ENCODE results near the gene HOXA11. TPM values are rescaled to one million over a fixed set of nuclear protein-coding genes. Genes with fewer than 3 reads are reported as not detected.

The HOXA11 gene
- polyA plus RNA-seq, 4 donors, result 35.0 to 41.3 (median 39.7) TPM

DNA sequence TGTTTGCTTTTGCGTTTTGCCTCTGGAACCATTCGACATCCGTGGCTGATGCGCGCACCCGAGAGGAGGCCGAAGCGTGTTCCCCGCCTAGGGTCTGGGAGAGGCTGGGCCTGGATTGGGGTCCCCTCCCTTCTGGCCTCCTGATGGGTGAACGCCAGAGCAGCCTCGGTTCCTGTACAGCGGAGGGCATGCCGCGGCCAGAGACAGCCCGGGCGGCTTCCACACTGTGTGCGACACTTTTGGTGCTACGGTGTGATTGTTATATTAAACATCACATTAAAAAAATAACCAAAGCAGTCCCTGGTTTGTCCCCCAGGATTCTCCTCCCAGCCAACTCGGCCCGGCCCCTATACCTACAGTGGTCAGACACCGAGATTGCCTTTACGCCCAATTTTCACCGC is 24.9 kb downstream of the HOXA11 start:
- DNase-seq (ENCODE audit: low read depth in 4 of 4, low spot score in 3 of 4), result no peak

DNA sequence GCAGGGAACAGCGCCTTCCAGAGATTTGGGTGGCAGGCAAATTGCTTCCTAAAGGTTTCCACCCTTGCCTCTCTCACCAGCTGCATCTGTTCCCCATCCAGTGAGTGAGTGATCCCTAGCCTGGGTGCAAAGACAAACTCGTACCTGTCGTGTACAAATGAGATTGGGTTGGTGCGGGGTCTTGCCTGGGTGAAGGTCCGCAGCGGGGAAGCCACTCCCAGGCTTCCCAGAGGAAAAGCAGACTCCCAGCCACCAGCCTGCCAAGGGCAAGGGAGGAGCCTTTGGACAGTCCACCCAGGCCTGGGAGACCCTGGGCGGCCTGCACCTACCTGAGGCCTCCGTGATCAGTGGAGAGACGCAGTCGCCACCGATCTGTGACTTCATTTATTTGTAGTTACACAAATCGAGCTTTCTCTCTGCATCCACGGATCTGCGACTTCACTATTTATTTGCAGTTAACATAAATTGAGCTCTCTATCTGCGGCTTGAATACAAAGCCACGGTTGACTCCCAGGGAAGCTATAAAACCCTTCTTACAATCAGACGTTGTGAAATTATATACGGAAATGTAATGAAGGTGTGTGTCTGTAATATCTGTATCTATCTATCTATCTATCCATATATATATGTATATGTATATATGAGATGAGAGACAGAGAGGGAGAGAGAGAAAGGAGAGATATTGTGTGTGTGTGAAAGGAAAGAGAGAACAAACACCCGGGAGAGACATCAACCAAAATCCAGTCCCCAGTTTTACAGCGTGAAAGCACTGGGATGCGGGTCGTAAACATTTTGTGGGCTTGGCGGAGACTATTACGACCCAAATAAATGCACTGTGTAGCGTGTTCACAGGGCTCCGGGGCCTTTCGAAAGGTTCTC is 25.5 kb downstream of the HOXA11 start:
- DNase-seq (ENCODE audit: low read depth in 4 of 4, low spot score in 3 of 4), result no peak

DNA sequence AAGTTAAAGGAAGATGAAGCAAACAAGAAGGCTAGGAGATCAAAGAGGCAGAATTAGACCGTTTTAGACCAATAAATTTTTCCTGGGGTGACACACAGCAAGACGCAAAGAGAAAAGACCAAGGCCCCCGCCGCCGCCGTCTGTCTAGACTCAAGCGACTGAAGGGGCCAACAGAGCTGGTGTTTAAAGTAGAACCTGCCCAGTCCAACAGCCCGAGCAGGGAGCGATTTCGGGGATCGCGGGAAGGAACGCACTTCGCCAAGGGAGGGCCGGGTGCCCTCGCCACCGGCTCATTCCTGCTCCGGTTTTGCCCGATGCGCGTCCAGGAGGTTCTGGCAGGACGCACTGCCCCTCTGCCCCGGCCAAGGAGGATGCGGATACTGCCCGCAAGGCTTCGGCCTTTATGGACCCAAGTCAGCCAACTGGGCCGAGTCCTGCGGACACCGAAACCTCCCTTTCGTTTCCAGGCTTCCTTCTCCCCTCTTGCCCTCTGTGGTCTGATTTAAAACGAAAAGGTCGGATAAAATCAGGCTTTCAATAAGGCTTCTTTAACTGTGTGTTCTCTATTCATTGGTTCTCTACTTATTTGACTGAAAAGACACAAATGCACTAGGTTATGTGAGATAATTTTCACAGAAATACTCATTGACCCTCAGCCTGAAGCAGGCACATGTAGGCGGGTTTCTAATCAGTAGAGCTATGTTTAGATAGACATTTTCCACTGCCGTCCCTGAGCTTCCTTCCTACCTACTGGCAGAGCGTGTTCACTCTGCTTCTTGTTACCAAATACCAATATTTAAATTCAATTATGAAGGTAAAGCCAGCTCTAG is 26.4 kb downstream of the HOXA11 start:
- DNase-seq (ENCODE audit: low read depth in 4 of 4, low spot score in 3 of 4), result no peak

DNA sequence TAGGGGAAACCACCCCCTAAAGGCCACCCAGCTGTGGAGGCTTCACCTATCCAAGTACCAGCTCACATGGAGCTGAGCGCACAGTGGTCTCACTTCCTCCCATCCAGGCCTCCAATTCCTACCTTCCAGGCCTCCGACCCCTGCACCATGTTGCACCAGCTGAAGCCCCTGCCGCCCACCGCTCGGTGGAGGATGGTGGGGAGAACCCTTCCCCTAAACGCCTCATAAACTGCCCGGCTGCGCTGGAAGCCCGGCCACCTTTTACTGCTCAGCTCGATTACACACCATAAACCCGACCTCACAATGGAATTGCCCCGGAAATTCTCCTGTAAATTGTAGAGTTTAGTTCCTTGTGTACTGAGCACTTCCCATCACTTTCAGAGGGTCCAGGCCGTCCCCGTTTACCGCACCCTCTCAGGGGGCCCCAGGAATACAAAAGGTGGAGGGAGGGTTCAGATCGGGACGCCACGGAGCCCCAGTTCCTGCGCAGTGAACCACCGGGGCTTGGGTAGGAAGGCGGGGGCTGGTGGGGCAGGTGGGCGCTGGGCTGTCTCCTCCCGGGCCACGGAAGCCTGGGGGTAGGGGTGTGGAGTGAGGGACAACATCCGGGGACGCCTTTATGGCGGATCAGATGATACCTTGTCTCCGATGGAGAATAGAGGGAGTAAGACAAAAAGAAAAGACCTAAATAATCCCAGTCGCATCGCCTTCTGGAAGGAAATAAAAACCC is 27.2 kb downstream of the HOXA11 start:
- DNase-seq (ENCODE audit: low read depth in 4 of 4, low spot score in 3 of 4), result no peak

DNA sequence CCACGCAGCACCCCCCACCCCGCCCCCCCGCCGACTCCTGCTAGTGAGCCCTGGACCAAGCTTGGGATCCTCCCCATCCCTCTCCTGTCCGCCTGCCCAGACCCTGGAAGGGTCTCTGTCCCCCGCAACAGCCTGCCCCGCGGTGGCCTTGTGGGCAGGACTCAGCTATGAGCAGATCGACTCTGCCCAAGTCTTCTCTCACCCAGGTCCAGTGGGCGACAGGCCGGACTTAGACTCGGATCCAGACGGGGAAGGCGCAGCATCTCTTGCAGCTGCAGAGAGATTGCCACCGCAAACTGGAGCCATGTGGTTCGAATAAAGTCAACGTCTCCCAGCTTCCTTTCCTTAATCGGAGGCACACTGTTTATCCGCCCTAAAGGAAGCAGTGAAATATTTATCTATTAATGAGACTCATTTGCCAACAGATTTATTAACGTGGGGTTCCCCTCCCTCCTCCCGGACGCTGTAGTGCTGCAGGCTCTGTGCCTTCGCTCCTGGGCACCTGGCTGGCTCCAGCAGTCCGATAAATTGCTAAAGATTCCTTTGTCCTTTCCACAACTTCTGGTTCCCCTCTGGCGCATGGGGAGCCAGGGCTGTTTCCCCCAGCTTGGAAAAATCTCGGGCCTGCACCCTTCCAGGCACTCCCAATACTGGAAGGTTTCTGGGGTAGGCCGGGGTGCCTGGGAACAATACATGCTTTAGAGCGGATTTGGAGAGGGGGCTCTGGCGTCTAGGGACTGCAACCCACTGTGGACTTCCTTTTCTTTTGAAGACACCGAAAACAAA is 27.9 kb downstream of the HOXA11 start:
- no peak for DNase-seq (ENCODE audit: low read depth in 4 of 4, low spot score in 3 of 4)

DNA sequence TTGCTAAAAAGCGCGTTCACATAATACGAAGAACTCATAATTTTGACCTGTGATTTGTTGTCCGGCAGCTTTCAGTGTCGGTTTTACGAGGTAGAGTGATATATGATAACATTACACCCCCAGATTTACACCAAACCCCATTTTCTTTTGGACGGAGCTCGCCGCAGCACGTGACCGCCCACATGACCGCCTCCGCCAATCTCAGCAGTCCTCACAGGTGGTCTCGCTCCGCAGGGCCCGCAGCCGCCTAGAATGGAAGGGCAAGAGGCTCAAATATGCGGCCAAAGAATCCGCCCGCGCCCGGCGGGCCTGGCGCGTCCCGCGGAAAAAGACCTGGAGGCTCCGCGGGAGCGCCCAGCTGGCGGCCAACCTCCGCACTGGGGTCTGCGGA is 28.5 kb downstream of the HOXA11 start, which contains the start of gene HOXA7:
Gene HOXA7, minus strand, starts transcription at position 168 of the 391 bp plus-strand sequence. Its CDS starts 130 bp downstream, at position 38.
- peak; percentile 85 to 91 (median 90) for DNase-seq (ENCODE audit: low read depth in 4 of 4, low spot score in 3 of 4)

DNA sequence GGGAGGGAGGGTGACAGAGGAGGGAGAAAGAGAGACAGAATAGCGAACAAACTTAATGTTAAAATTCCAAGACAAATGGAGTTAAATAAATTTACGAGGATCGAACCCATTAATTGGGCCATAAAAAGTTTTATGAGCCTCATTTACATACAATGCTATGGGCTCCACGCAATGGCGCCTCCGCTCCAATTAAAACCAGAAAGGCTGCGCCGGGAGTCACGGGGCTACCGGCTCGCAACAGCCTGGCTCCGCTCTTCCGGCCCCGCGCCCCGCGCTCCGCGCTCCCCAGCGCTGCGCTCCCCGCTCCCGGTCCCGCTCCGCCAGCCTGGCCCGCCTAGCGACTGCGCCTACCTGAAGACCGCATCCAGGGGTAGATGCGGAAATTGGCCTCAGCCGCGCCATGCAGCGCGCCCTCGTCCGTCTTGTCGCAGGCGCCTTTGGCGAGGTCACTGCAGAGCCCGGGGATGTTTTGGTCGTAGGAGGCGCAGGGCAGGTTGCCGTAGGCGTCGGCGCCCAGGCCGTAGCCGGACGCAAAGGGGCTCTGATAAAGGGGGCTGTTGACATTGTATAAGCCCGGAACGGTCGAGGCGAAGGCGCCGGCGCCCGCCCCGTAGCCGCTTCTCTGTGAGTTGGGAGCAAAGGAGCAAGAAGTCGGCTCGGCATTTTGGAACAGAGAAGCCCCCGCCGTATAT is 29.1 kb downstream of the HOXA11 start:
- DNase-seq (ENCODE audit: low read depth in 4 of 4, low spot score in 3 of 4), result no peak

DNA sequence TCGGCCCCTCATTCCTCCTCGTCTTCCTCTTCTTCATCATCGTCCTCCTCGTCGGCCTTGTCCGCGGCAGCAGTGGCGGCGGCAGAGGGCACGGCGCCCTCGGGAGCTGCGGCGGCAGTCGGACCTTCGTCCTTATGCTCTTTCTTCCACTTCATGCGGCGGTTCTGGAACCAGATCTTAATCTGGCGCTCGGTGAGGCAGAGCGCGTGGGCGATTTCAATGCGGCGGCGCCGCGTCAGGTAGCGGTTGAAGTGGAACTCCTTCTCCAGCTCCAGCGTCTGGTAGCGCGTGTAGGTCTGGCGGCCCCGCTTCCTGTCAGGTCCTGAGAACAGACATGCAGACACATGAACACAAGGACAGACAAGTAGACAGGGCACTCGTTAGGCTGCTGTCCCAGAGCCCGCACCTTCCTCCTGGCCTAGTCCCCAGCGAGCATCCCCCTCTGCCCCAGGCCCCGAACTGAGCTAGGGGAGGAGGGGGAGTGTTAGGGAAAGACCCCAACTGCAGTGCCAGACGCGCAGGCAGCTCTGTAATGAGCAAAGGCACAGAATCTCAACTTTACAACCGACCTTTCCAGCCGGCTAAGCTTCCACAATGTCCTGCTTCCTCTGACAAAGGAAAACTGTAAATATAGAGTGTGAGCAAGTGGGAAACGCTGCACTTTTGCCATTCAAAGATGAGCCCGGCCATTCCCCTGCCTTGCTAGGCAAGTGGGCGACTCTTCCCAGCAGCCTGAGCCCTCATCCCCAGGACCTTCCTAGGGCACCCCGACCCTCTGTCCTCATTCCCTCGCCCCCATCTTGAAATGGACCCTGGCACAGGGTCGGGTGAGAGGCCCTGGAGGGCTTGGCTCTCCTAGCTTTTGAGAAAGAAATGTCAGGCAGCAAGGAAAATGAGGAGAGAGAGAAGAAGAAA is 29.9 kb downstream of the HOXA11 start:
- DNase-seq (ENCODE audit: low read depth in 4 of 4, low spot score in 3 of 4), result no peak

DNA sequence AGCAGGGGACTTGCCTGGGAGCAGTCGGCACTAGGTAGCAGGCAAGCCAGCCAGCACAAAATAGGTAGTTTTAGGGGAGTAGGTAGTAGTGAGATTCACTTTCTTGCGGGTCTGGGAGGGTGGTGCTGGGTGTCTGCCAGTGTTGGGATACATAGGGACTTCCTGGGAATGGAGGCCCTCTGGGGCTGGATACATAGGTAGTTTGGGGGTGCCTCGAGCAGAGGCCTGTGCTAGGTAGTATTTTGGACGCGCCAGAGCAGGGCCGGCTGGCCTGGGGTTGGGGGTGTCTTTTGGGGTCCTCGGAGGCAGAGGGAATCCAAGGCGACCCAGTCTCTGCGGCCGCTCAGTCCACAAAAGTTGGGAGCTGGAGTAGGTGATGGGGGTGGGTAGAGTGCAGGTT is 30.7 kb downstream of the HOXA11 start:
- DNase-seq (ENCODE audit: low read depth in 4 of 4, low spot score in 3 of 4), result no peak

DNA sequence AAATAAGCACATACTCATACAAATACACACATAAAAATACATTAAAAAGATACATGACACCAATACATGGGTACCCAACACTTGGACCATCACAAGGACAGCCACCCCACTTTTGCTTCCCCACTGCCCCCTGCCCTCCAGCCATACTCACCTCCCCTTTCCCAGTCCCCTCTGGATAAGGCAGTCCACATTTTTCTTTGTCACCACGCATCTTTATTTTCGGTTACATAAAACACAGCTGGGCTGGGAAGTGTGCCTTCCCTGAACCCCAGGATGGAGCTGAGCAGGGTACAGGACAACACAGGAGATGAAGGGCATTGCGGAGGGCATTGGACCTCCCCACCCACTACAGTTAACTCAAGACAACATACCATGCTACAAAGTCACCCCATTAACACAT is 31.5 kb downstream of the HOXA11 start:
- no peak for DNase-seq (ENCODE audit: low read depth in 4 of 4, low spot score in 3 of 4)

DNA sequence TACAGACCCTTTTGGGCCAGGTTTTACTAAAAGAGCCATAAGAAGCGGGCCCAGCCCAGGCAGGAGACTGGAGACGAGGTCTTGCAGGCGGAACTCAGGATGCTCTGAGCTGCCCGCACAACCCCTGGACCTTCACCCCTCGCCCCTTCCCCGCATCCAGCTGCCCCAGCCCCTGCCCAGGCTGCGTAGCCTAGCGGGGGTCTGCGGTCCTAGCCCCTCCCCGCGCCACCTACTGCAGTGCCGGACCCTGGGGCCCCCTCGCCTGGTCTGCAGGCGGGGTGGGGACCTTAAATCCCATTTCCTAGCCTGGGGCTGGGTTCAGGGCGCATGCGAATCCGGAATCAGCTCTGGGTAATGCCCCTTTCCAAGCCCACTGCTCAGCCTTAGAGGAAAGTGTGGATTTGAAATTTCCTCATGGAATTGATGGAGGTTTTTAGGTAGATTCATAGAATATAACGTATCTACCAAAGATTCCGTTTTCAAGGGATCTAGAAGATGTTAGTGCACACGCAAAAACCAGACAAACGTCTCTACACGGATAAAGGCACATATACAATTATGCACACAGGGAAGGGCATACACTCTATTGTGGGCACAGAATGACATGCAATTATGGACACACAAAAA is 32.1 kb downstream of the HOXA11 start:
- DNase-seq (ENCODE audit: low read depth in 4 of 4, low spot score in 3 of 4), result no peak

DNA sequence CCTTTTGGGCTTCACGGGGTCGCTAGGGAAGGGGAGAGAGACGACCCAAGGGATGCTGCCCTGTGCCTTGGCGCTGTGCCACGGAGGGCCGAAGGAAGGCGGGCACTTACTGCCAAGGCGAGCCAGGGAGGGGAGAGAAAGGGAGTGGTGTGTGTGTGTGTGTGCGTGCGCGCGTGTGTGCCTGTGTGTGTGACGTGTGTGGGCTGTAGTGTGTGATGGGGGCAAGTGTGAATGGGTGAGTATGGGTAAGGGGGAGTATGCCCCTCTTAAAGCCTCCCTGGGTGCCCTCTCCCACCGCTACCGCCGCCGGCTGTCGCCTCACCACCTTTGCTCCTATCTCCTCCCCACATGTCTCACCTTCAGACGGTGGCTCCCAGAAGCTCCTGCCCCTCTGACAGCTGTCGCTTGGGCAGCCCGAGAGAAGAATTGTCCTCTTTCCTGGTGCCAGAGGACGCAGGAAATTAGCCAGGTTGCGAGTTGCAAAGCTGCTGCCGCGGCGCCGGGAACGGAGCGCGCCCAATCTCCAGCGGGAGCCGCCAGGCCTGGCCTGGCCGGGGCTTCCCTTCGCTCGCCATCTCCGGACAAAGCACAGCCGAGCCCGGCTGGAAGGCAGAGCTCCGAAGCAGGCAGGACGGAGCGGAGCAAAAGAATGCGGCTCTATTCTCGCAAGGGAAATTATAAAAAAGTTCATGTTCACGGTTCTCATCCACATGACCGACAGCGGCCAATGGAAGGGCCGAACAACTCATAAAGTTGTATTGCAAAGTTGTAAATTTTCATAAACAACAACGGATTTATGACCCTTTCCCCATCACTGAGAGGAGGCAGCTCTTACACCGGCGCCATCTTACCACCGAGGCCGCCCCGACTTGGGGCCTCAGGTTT is 32.9 kb downstream of the HOXA11 start, which contains the start of gene HOXA3:
Gene HOXA3, minus strand, starts transcription at position 653 of the 885 bp plus-strand sequence. CDS start 41,943 bp downstream, outside the sequence.
- peak in 3 of 4 donors; percentile 83 to 91 (median 88) for DNase-seq (ENCODE audit: low read depth in 4 of 4, low spot score in 3 of 4)

DNA sequence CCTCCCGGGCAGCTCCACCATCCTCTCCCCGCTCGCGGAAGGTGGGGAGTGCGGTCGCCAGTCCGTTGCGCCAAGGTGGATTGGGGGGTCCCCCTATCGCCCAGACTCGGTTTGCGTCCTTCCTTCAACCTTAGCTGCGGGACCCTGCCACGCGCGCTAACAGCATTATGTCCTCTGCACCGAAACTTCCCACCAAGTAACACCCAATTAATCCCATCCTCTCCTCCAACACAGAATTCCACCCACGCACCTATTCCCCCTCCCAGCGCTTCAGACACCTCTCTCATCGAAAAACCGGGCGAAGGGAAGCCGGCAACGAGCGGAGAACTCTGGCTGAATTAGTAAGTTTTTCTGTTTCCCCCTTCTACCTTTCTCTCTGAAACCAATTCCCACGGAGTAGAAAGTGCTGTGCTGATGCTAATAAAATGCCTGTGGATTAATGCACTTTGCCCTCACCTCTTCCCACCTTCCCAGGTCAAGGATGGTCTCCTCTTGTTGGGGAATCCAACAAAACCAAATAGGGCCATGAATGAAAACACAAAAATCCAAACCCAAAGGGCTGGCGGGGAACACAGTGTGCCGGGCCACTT is 33.6 kb downstream of the HOXA11 start:
- DNase-seq (ENCODE audit: low read depth in 4 of 4, low spot score in 3 of 4), result no peak

DNA sequence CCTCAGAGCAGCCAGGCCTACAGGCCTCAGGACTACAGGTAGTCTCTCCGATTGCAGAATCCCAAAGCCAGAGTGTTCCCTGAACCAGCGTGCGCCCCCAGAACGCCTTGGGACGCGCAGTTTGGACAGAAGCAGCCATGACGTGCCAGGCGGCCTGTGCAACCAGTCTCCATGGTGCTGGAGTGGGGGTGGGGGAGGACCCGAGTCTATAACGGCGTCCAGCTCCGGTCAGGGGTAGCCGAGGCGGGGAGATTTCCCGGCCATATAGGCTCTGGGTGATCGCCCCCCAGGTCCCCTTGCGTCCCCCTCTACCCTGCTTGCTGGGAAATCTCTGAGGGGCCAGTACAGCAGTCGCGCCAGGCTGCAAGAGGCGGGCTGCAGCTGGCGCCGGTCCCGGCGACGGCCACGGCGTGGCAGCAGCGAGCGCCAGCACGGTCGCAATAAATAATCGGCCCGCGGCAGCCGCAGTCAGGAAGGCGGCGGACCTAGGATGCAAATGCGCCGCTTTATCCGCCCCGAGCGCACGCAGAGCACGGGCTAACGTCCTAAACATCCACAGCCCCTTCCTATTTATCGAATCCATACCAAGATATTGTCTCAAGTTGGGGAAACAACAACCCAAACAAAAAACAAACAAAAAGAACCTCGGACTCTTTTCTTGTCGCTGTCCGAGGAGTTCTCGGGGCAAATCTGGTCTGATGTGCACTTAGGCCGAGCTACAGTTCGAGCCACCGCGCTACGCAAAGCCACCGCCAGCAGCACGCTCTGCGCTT is 34.3 kb downstream of the HOXA11 start:
- DNase-seq (ENCODE audit: low read depth in 4 of 4, low spot score in 3 of 4), result no peak

DNA sequence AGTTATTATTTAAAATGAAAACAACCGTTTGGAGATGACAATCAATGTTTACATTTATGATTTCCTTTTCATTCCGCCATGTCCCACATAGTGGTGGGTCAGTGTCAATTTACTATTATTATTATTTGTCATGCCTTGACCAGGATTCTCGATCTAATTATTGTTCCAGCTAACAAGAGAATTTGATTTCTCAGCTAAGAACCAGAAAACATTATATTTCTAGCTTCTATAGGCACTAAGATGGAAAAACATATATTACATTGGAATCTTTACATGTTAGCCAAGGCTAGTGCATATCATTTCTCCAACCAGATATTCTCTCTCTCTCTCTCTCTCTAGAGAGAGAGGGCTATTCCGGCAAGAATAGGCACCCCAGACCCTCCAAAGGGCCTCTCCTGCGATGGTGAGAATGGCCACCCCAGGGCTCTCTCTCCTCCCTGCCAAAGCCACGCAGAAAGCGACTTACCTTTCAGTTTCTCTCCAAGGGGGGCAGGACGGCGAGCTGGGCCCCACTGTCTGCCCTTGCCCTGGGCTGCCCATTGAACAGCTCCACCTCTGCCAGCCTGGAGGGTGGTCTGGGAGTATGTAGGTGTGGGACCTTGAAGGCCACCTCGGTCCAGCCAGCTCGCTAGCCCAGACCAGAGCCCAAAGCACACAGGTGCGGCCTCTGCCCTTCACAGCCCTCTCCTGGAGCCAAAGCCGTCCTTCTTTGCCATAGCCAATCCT is 35.0 kb downstream of the HOXA11 start:
- DNase-seq (ENCODE audit: low read depth in 4 of 4, low spot score in 3 of 4), result no peak

All from right renal pelvis (tissue), 4 donors.